ENCODE data around the gene ETNK2. TPM values are rescaled to one million over a fixed set of nuclear protein-coding genes. Genes with fewer than 3 reads are reported as not detected.

The ETNK2 gene
- total and polyA plus RNA-seq, 2 of the 13 experiments (the other 11 are each of a cell fraction or from before 2014, with no cell fraction given), result 15.5 to 42.8 TPM

- TF ChIP-seq, protein P1, sequence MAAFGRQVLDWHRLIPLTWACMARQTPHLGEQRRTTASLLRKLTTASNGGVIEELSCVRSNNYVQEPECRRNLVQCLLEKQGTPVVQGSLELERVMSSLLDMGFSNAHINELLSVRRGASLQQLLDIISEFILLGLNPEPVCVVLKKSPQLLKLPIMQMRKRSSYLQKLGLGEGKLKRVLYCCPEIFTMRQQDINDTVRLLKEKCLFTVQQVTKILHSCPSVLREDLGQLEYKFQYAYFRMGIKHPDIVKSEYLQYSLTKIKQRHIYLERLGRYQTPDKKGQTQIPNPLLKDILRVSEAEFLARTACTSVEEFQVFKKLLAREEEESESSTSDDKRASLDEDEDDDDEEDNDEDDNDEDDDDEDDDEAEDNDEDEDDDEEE (CRISPR knock-in tag; IDR thresholded peaks at IDR 0.05), result no peak
- TF ChIP-seq KAT2B (IDR thresholded peaks at IDR 0.05; ENCODE audit: borderline replicate concordance, low read depth, low read length), result no peak
- TF ChIP-seq ZNF512B (CRISPR knock-in tag; IDR thresholded peaks at IDR 0.05; ENCODE audit: borderline replicate concordance), result no peak
- no peak for TF ChIP-seq ZNF839 (CRISPR knock-in tag; IDR thresholded peaks at IDR 0.05; ENCODE audit: borderline replicate concordance)
- peak; percentile 54; the same call in 1 of the 3 replicates for TF ChIP-seq MXI1 (IDR thresholded peaks at IDR 0.05; ENCODE audit: borderline replicate concordance, low read depth, low read length)
- TF ChIP-seq SNRNP70 (IDR thresholded peaks at IDR 0.05; ENCODE audit: low read depth, low read length), result no peak
- no peak for TF ChIP-seq ZSCAN9 (CRISPR knock-in tag; IDR thresholded peaks at IDR 0.05; ENCODE audit: borderline replicate concordance)
- no peak for TF ChIP-seq CBX1 (IDR thresholded peaks at IDR 0.05; ENCODE audit: low read depth)
- no peak for TF ChIP-seq ZNF550 (CRISPR knock-in tag; IDR thresholded peaks at IDR 0.05; ENCODE audit: borderline replicate concordance)
- no peak for TF ChIP-seq NFIB (CRISPR knock-in tag; IDR thresholded peaks at IDR 0.05; ENCODE audit: borderline replicate concordance)
- no peak for TF ChIP-seq ZNF737 (CRISPR knock-in tag; IDR thresholded peaks at IDR 0.05; ENCODE audit: borderline replicate concordance)
- no peak for TF ChIP-seq ZC3H13 (CRISPR knock-in tag; IDR thresholded peaks at IDR 0.05)
- no peak for TF ChIP-seq TMF1 (CRISPR knock-in tag; IDR thresholded peaks at IDR 0.05; ENCODE audit: low read depth)
- peak in 1 of 2 experiments; percentile 43; a peak in 1 of 4 replicates for TF ChIP-seq REST (IDR thresholded peaks at IDR 0.05; ENCODE audit: borderline replicate concordance in 1 of 2, low read depth in 1 of 2, low read length in 2 of 2)
- TF ChIP-seq YY1 (IDR thresholded peaks at IDR 0.05; ENCODE audit: insufficient read depth, insufficient replicate concordance, low read depth, low read length), result no peak
- peak; percentile 91 for TF ChIP-seq ZNF652 (CRISPR knock-in tag; IDR thresholded peaks at IDR 0.05; ENCODE audit: borderline replicate concordance, low read depth)
- TF ChIP-seq, protein P2, sequence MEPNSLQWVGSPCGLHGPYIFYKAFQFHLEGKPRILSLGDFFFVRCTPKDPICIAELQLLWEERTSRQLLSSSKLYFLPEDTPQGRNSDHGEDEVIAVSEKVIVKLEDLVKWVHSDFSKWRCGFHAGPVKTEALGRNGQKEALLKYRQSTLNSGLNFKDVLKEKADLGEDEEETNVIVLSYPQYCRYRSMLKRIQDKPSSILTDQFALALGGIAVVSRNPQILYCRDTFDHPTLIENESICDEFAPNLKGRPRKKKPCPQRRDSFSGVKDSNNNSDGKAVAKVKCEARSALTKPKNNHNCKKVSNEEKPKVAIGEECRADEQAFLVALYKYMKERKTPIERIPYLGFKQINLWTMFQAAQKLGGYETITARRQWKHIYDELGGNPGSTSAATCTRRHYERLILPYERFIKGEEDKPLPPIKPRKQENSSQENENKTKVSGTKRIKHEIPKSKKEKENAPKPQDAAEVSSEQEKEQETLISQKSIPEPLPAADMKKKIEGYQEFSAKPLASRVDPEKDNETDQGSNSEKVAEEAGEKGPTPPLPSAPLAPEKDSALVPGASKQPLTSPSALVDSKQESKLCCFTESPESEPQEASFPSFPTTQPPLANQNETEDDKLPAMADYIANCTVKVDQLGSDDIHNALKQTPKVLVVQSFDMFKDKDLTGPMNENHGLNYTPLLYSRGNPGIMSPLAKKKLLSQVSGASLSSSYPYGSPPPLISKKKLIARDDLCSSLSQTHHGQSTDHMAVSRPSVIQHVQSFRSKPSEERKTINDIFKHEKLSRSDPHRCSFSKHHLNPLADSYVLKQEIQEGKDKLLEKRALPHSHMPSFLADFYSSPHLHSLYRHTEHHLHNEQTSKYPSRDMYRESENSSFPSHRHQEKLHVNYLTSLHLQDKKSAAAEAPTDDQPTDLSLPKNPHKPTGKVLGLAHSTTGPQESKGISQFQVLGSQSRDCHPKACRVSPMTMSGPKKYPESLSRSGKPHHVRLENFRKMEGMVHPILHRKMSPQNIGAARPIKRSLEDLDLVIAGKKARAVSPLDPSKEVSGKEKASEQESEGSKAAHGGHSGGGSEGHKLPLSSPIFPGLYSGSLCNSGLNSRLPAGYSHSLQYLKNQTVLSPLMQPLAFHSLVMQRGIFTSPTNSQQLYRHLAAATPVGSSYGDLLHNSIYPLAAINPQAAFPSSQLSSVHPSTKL (CRISPR knock-in tag; IDR thresholded peaks at IDR 0.05), result peak; percentile 86
These were observed 58.5 kb downstream of the ETNK2 start (continued) for GRCh38 chr1:204093421-204093717.
